Type B pancreatic cell (in vitro differentiated cells): ENCODE measurements around the gene SPRR4. TPM values are rescaled to one million over a fixed set of nuclear protein-coding genes. Genes with fewer than 3 reads are reported as not detected.
A peak's percentile ranks its signal among the peaks of the same experiment; 100 is the strongest.

Source experiments
- DNase-seq: peaks from one replicate; pipeline ENCODE4 v3.0.0; 2021; ENCODE audit warnings: mixed read lengths; ENCODE audit not compliant: unreplicated experiment; ENCODE audit errors: extremely low spot score
- H3K27ac Mint-ChIP-seq: 2 replicates; pipeline ENCODE4 v1.8.0; 2021; ENCODE audit warnings: mild to moderate bottlenecking, mixed read lengths
- H3K27me3 Mint-ChIP-seq: 2 replicates; pipeline ENCODE4 v1.8.0; 2021; ENCODE audit warnings: mixed read lengths
- H3K36me3 Mint-ChIP-seq: 2 replicates; pipeline ENCODE4 v1.8.0; 2021; ENCODE audit warnings: mixed read lengths
- H3K4me1 Mint-ChIP-seq: one replicate; pipeline ENCODE4 v1.8.0; 2021; ENCODE audit warnings: mixed read lengths; ENCODE audit not compliant: unreplicated experiment
- H3K4me3 Mint-ChIP-seq: 2 replicates; pipeline ENCODE4 v1.8.0; 2021; ENCODE audit warnings: mild to moderate bottlenecking, mixed read lengths
- H3K9me3 Mint-ChIP-seq: 2 replicates; pipeline ENCODE4 v1.8.0; 2021; ENCODE audit warnings: mixed read lengths
- total RNA-seq: library from RNA; stranded (reverse); gene quantifications from 2 replicates; pipeline ENCODE4 v1.2.1, GENCODE V29; 2021; ENCODE audit warnings: low replicate concordance
- TF ChIP-seq, protein P1 (sequence below): fragments of 200-600 bp; sonication (generic); conservative IDR thresholded peaks from 2 replicates; pipeline ENCODE4 v1.5.0; 2021; ENCODE audit warnings: antibody characterized with exemption, mild to moderate bottlenecking

SPRR4 gene
- total RNA-seq, 1 donor from 2014 or later = not detected

DNA sequence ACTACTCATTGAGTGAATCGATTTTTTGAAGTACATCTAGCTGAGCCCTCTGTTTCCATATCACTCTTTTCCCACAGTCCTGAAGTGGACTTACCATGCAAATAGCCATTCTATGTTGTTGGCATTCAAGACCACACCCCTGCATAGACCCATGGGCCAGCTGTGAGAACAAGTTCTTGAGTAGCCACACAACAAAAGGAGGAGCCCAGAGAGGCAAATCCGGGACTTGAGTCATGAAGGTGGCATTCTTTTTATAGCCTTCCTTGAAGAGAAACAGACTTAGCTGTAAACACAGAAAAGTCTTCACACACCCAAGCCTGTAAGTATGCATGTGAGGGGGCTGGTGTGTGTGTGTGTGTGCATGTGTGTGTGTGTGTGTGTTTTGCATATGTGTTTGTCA lies 37.3 kb upstream of the SPRR4 start:
- H3K27ac Mint-ChIP-seq = no peak overlapping the region
- TF ChIP-seq, protein P1, sequence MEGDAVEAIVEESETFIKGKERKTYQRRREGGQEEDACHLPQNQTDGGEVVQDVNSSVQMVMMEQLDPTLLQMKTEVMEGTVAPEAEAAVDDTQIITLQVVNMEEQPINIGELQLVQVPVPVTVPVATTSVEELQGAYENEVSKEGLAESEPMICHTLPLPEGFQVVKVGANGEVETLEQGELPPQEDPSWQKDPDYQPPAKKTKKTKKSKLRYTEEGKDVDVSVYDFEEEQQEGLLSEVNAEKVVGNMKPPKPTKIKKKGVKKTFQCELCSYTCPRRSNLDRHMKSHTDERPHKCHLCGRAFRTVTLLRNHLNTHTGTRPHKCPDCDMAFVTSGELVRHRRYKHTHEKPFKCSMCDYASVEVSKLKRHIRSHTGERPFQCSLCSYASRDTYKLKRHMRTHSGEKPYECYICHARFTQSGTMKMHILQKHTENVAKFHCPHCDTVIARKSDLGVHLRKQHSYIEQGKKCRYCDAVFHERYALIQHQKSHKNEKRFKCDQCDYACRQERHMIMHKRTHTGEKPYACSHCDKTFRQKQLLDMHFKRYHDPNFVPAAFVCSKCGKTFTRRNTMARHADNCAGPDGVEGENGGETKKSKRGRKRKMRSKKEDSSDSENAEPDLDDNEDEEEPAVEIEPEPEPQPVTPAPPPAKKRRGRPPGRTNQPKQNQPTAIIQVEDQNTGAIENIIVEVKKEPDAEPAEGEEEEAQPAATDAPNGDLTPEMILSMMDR = no peak
- no peak overlapping the region for H3K4me3 Mint-ChIP-seq
- no peaks in the 10 kb centered on the region for H3K4me1 Mint-ChIP-seq
- H3K9me3 Mint-ChIP-seq = peaks cover 14% of the 10 kb centered on the region
- no peaks in the 10 kb centered on the region for H3K27me3 Mint-ChIP-seq
- H3K36me3 Mint-ChIP-seq = no peaks in the 10 kb centered on the region
- DNase-seq = no peak

DNA sequence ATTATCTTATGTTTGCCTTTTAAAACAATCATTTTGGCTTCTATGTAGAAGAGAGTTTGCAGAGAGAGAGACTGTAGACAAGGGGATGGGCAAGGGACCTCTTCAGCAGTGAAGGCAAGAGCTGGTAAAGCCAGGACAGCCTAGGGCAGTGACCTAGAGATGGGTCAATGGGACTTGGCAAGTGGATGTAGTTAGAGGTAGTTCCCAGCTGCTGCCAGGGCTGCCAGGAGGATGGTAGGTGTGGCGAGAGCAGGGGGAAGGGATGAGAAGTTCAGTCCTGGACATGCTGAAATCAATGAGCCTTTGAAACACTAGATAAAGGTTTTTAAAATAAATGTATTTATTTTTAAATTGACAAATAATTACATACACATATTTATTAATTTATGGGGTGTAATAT lies 29.8 kb upstream of the SPRR4 start:
- no peaks in the 10 kb centered on the region for H3K4me1 Mint-ChIP-seq
- TF ChIP-seq, protein P1 = no peak
- H3K27me3 Mint-ChIP-seq = no peaks in the 10 kb centered on the region
- H3K9me3 Mint-ChIP-seq = no peaks in the 10 kb centered on the region
- H3K27ac Mint-ChIP-seq = no peak overlapping the region
- DNase-seq = no peak
- H3K36me3 Mint-ChIP-seq = no peaks in the 10 kb centered on the region
- H3K4me3 Mint-ChIP-seq = no peak overlapping the region

DNA sequence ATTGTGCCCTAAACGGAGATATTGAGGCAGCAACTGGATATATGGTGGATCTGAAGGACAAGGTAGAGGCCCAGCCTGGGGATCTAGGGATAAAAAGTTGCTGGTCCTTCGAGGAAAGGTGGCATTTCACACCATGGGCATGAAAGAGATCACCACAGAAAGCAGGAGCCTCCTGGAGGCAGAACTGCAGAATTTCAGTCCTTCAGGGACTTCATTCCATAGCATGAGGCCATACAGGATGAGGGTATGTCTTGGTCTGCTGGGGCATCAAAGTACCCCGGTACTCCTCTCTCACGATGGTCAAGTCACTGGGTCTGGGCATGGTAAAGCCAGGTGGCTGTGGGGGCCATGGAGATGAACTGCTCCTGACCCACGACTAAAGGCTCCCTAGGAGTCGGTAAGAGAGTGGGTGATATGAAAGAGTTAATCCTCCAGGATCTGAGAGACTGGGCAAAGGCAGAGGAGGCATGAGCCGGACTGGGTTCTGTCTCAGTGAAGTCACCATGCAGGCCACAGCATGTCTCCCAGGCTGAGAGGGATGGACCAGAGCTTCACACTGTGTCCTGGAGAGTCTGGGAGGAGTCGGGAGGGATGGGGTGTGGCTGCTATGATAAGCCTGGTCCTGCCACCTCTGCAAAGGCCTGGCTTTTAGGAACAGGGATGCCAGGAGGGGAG lies 29.3 kb upstream of the SPRR4 start:
- Mint-ChIP-seq H3K4me1 (no peaks in the 10 kb centered on the region), H3K4me3 (no peak overlapping the region), H3K9me3 (no peaks in the 10 kb centered on the region), H3K36me3 (no peaks in the 10 kb centered on the region), H3K27me3 (no peaks in the 10 kb centered on the region), H3K27ac (no peak overlapping the region)
- TF ChIP-seq, protein P1 = no peak
- DNase-seq = no peak

DNA sequence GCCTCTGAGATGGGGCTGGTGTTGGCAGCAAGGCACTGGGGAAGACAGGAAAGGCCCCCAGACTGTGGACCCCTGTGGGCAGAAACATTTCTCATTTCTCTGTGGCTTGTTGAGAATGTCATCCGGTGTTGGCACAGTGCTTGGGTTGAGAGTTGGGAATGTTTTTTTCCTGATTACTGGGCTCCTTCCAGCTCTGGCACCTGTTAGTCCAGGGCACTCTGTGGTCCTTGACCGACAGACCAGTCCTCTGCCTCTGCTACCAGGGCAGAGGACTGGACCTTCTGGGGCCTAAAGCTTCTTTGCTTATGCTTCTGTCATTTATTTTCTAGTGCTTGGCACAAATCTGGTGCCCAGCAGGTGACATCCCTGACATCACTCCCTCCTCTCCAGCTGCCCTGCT lies 28.3 kb upstream of the SPRR4 start:
- TF ChIP-seq, protein P1 = no peak
- no peaks in the 10 kb centered on the region for H3K4me1 Mint-ChIP-seq
- no peaks in the 10 kb centered on the region for H3K9me3 Mint-ChIP-seq
- no peak overlapping the region for H3K27ac Mint-ChIP-seq
- no peaks in the 10 kb centered on the region for H3K27me3 Mint-ChIP-seq
- peak; percentile 16 for DNase-seq
- no peak overlapping the region for H3K4me3 Mint-ChIP-seq
- no peaks in the 10 kb centered on the region for H3K36me3 Mint-ChIP-seq

DNA sequence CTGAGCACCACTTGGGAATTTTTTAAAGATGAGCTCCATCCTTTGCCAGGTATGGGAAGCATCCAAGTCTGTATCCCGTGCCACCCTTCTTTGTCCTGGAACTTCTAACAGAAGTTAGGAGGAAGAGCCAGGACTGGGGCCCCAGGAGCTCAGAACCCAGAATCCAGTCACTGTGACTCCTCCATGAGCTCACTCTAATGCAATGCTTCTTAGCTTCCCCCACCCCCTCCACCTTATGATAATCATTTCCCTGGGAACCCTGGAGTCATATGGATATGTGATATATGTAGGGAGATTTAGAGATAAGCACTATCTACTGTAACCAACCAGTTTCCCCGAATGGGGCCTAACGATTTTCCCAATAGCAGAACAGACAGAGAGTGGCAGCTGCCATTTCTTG lies 24.2 kb upstream of the SPRR4 start:
- Mint-ChIP-seq H3K4me1 (no peaks in the 10 kb centered on the region), H3K27ac (no peak overlapping the region), H3K27me3 (peaks cover 2% of the 10 kb centered on the region), H3K36me3 (no peaks in the 10 kb centered on the region), H3K4me3 (no peak overlapping the region), H3K9me3 (no peaks in the 10 kb centered on the region)
- peak; percentile 6 for DNase-seq
- TF ChIP-seq, protein P1 = no peak
